HG02678 (cell line): Measurements from ENCODE around the gene CACNG7.
"Not testable (repeated sequence)": the region's sequence is repeated elsewhere in the genome, so short reads cannot be mapped to it uniquely, and the experiment has no call there.

ENCODE experiments used
- ATAC-seq: cut with Tn5 transposase; IDR thresholded peaks from one replicate; pipeline ENCODE4 v1.9.1; 2021; ENCODE audit warnings: mild to moderate bottlenecking, moderate library complexity; ENCODE audit not compliant: unreplicated experiment

The CACNG7 gene, protein sequence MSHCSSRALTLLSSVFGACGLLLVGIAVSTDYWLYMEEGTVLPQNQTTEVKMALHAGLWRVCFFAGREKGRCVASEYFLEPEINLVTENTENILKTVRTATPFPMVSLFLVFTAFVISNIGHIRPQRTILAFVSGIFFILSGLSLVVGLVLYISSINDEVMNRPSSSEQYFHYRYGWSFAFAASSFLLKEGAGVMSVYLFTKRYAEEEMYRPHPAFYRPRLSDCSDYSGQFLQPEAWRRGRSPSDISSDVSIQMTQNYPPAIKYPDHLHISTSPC

GRCh38 chr19:53908935-53909415 lies at the start of gene CACNG7:
TSS of gene CACNG7 (plus strand) at chr19:53909278. CDS start at chr19:53912832, 3,554 bp downstream.
- no peak for ATAC-seq

DNA sequence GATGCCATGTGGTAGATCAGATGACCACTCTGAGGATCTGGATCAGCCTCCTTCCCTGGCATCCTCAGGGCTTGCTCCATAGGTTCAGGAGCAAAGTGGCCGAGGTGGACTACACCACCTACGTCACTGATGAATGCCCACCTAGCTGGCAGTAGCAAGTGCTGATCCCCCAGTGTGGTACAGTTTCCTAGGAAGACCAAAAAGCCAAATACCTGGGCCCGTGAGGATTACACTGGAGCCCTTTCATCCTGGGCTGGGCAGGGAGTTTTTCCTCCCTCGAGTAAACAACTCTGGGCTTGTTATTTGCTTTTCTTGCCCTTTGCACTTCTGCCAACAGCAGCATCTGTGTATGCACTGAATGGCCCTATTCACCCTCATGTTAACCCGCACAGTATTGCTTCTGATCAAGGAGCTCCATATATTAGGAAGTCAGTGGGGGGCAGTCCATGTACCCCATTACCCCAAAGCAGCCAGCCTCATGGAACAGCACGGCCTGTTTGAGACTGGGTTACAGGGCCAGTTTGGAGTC lies 44.7 kb upstream of the CACNG7 start:
- no peak for ATAC-seq

- ATAC-seq, result no peak
Observed at GRCh38 chr19:53865523-53865917, 43.6 kb upstream of the CACNG7 start.

- no peak for ATAC-seq
Observed at GRCh38 chr19:53865918-53866864, 42.9 kb upstream of the CACNG7 start.

DNA sequence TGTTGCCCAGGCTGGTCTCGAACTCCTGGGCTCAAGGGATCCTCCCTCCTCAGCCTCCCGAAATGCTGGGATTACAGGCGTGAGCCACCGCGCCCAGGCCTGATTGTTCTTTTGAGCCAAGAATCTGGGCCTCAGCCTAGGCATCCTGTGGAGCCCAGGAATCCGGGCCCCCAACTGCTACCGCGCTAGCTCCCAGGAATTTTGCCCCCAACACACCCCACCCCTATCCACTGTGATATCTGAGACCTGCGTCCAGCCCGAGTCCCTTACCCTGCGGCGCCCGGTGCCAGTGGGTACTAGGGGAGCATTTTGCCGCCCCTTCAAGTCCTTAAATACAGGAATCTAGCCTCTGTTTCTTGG lies 42.2 kb upstream of the CACNG7 start:
- no peak for ATAC-seq

GRCh38 chr19:53867225-53868090 lies 41.6 kb upstream of the CACNG7 start, which contains the start of gene MYADM:
TSS of gene MYADM (plus strand) at chr19:53867883. CDS start at chr19:53873530, 5,647 bp downstream.
- peak; percentile 66 for ATAC-seq

- ATAC-seq, result no peak
Observed at GRCh38 chr19:53868091-53868891, 40.8 kb upstream of the CACNG7 start.

- peak; percentile 40 for ATAC-seq
Observed at GRCh38 chr19:53868892-53869804, 39.9 kb upstream of the CACNG7 start.

DNA sequence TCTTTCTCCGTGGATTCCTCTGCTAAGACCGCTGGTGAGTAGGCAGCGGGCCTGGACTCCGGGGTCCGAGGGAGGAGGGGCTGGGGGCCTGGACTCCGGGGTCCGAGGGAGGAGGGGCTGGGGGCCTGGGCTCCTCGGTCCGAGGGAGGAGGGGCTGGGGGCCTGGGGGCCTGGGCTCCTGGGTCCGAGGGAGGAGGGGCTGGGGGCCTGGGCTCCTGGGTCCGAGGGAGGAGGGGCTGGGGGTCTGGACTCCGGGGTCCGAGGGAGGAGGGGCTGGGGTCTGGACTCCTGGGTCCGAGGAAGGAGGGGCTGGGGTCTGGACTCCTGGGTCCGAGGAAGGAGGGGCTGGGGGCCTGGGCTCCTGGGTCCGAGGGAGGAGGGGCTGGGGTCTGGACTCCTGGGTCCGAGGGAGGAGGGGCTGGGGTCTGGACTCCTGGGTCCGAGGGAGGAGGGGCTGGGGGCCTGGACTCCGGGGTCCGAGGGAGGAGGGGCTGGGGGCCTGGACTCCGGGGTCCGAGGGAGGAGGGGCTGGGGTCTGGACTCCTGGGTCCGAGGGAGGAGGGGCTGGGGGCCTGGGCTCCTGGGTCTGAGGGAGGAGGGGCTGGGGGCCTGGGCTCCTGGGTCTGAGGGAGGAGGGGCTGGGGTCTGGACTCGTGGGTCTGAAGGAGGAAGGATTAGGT lies 39.1 kb upstream of the CACNG7 start:
- not testable (repeated sequence) for ATAC-seq

GRCh38 chr19:53870485-53870844 lies 38.6 kb upstream of the CACNG7 start:
- no peak for ATAC-seq

- ATAC-seq, result no peak
Observed at GRCh38 chr19:53871454-53871853, 37.6 kb upstream of the CACNG7 start.

GRCh38 chr19:53872762-53873161 lies 36.3 kb upstream of the CACNG7 start:
- ATAC-seq, result no peak

- no peak for ATAC-seq
Observed at GRCh38 chr19:53873773-53874605, 35.1 kb upstream of the CACNG7 start.

- ATAC-seq, result no peak
Observed at GRCh38 chr19:53874606-53874990, 34.5 kb upstream of the CACNG7 start.

DNA sequence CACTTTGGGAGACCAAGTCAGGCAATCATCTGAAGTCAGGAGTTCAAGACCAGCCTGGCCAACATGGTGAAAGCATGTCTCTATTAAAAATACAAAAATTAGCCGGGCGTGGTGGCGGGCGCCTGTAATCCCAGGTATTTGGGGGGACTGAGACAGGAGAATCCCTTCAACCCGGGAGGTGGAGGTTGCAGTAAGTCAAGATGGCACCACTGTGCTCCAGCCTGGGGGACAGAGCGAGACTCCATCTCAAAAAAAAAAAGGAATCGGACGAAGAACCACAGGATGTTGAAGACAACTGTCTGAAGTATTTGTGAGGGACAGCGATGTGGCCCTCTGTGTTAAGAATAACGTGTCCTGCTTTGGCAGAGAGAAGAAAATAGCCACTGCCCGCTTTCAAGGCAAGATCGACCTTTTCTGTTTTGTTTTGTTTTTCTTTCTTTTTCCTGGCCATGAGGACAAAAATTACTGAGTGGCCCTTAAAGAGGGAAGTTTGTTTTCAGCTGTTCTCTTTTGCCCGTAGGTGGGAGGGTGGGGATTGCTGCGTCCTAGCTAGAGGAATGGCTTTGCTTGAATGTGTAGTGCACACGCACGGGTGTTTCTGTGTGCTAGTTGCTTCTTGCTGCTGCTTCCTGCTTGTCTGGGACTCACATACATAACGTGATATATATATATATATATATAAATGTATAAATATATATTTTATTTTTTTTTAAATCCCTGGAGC lies 33.3 kb upstream of the CACNG7 start:
- ATAC-seq, result no peak

GRCh38 chr19:53876651-53877224 lies 32.3 kb upstream of the CACNG7 start:
- no peak for ATAC-seq
